ENCODE results near the gene IQCB1. TPM values are rescaled to one million over a fixed set of nuclear protein-coding genes. Genes with fewer than 3 reads are reported as not detected.

The IQCB1 gene
- polyA plus RNA-seq, 1 donor (not counting 4 experiments of a cell fraction or from before 2014, with no cell fraction given) = 14.7 TPM

DNA sequence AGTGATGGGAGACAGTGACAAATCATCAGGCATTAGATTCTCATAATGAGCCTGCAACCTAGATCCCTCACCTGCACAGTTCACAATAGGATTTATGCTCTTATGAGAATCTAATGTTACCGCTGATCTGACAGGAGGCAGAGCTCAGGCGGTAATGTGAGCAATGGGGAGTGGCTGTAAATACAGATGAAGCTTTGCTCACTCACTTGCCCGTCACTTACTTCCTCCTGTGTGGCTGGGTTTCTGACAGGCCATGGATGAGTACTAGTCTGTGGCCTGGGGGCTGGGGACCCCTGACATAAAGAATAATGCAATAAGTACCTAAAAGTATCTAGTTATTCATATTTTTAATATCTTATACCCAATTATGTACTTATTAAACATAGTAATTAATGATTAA is 15.6 kb downstream of the IQCB1 start:
- H3K4me3 ChIP-seq (ENCODE audit: control insufficient read depth in 2 of 3, extremely low read depth in 1 of 3, insufficient read depth in 2 of 3, low read depth in 1 of 3, low read length in 3 of 3) = no peak overlapping the region
- H3K4me1 ChIP-seq (ENCODE audit: control insufficient read depth, extremely low read depth, insufficient read depth, low read length) = no peaks in the 10 kb centered on the region
- no peaks in the 10 kb centered on the region for H4K20me1 ChIP-seq (ENCODE audit: control insufficient read depth, extremely low read depth, insufficient read depth, low read length)
- H3K27me3 ChIP-seq (ENCODE audit: control insufficient read depth, extremely low read depth, insufficient read depth, low read length) = no peaks in the 10 kb centered on the region
- no peak overlapping the region for H3K4me2 ChIP-seq (ENCODE audit: control insufficient read depth, extremely low read depth, insufficient read depth, low read depth, low read length)
- FAIRE-seq (no peak), DNase-seq (ENCODE audit: low read depth, low spot score) (no peak)
- TF ChIP-seq EZH2 (IDR thresholded peaks at IDR 0.05; ENCODE audit: low read length) = no peak
- TF ChIP-seq, protein P1, sequence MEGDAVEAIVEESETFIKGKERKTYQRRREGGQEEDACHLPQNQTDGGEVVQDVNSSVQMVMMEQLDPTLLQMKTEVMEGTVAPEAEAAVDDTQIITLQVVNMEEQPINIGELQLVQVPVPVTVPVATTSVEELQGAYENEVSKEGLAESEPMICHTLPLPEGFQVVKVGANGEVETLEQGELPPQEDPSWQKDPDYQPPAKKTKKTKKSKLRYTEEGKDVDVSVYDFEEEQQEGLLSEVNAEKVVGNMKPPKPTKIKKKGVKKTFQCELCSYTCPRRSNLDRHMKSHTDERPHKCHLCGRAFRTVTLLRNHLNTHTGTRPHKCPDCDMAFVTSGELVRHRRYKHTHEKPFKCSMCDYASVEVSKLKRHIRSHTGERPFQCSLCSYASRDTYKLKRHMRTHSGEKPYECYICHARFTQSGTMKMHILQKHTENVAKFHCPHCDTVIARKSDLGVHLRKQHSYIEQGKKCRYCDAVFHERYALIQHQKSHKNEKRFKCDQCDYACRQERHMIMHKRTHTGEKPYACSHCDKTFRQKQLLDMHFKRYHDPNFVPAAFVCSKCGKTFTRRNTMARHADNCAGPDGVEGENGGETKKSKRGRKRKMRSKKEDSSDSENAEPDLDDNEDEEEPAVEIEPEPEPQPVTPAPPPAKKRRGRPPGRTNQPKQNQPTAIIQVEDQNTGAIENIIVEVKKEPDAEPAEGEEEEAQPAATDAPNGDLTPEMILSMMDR (optimal IDR thresholded peaks at IDR 0.05 in 1 of 3, IDR thresholded peaks at IDR 0.05 in 1 of 3, conservative IDR thresholded peaks at IDR 0.05 in 1 of 3; ENCODE audit: extremely low read depth in 1 of 3, insufficient read depth in 2 of 3, low read length in 3 of 3) = no peak
- H3K9me1 ChIP-seq (ENCODE audit: control insufficient read depth, extremely low read depth, insufficient read depth, low read length) = no peaks in the 10 kb centered on the region
- no peak overlapping the region for H2AFZ ChIP-seq (ENCODE audit: control insufficient read depth, low read length)
- peaks cover 11% of the 10 kb centered on the region in 2 experiments for H3K36me3 ChIP-seq (ENCODE audit: control insufficient read depth in 2 of 2, extremely low read depth in 1 of 2, insufficient read depth in 2 of 2, low read length in 2 of 2)
- dilution Hi-C loops (cut with MboI; ENCODE audit: extremely low pct_ligation_motif_present, low sequenced_read_pairs) = no loop called here
- no peaks in the 10 kb centered on the region for H3K9me3 ChIP-seq (ENCODE audit: control insufficient read depth, low read depth, low read length)
- no peak overlapping the region for H3K27ac ChIP-seq (ENCODE audit: control insufficient read depth, insufficient read depth, low read length)
- no peak overlapping the region for H3K9ac ChIP-seq (ENCODE audit: control insufficient read depth, extremely low read depth, insufficient read depth, low read length)
- H3K79me2 ChIP-seq (ENCODE audit: control insufficient read depth, insufficient read depth, low read length) = peaks cover 7% of the 10 kb centered on the region

DNA sequence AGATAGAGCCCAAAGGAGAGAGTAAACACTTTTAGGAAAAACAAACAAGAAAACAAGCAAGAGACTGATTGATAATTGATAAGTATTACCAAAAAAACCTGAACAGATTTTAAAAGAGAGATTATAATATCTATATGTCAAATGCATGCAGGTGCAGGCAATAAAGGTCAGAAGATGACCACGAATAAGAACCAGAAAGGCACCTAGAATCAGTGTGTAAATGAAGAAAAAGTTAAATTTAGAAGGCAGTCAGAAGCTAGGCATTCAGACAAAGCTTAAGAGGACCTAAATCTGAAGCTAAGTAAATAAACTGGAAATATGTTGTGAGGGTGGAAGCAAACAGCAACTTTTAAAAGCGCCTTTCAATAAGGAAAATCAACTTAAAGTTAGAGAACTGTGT is 16.3 kb downstream of the IQCB1 start:
- Histone ChIP-seq H2AFZ (ENCODE audit: control insufficient read depth, low read length) (no peak overlapping the region), H3K79me2 (ENCODE audit: control insufficient read depth, insufficient read depth, low read length) (peaks cover 9% of the 10 kb centered on the region), H3K27ac (ENCODE audit: control insufficient read depth, insufficient read depth, low read length) (no peak overlapping the region), H3K9ac (ENCODE audit: control insufficient read depth, extremely low read depth, insufficient read depth, low read length) (no peak overlapping the region), H3K9me3 (ENCODE audit: control insufficient read depth, low read depth, low read length) (no peaks in the 10 kb centered on the region), H3K4me3 (ENCODE audit: control insufficient read depth in 2 of 3, extremely low read depth in 1 of 3, insufficient read depth in 2 of 3, low read depth in 1 of 3, low read length in 3 of 3) (no peak overlapping the region), H3K9me1 (ENCODE audit: control insufficient read depth, extremely low read depth, insufficient read depth, low read length) (no peaks in the 10 kb centered on the region), H3K27me3 (ENCODE audit: control insufficient read depth, extremely low read depth, insufficient read depth, low read length) (no peaks in the 10 kb centered on the region), H3K4me2 (ENCODE audit: control insufficient read depth, extremely low read depth, insufficient read depth, low read depth, low read length) (no peak overlapping the region), H3K36me3 (ENCODE audit: control insufficient read depth in 2 of 2, extremely low read depth in 1 of 2, insufficient read depth in 2 of 2, low read length in 2 of 2) (peaks cover 7 to 11% of the 10 kb centered on the region in 2 experiments), H3K4me1 (ENCODE audit: control insufficient read depth, extremely low read depth, insufficient read depth, low read length) (no peaks in the 10 kb centered on the region), H4K20me1 (ENCODE audit: control insufficient read depth, extremely low read depth, insufficient read depth, low read length) (no peaks in the 10 kb centered on the region)
- TF ChIP-seq, protein P1 (optimal IDR thresholded peaks at IDR 0.05 in 1 of 3, IDR thresholded peaks at IDR 0.05 in 1 of 3, conservative IDR thresholded peaks at IDR 0.05 in 1 of 3; ENCODE audit: extremely low read depth in 1 of 3, insufficient read depth in 2 of 3, low read length in 3 of 3) = no peak
- TF ChIP-seq EZH2 (IDR thresholded peaks at IDR 0.05; ENCODE audit: low read length) = no peak
- FAIRE-seq = no peak
- dilution Hi-C loops (cut with MboI; ENCODE audit: extremely low pct_ligation_motif_present, low sequenced_read_pairs) = no loop called here
- no peak for DNase-seq (ENCODE audit: low read depth, low spot score)

Data from keratinocyte (primary cell).